ENCODE data around the gene ZC2HC1B.
A peak's percentile ranks its signal among the peaks of the same experiment; 100 is the strongest.
"Not testable (repeated sequence)": the region's sequence is repeated elsewhere in the genome, so short reads cannot be mapped to it uniquely, and the experiment has no call there.

Gene ZC2HC1B, protein sequence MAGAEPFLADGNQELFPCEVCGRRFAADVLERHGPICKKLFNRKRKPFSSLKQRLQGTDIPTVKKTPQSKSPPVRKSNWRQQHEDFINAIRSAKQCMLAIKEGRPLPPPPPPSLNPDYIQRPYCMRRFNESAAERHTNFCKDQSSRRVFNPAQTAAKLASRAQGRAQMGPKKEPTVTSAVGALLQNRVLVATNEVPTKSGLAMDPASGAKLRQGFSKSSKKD

DNA sequence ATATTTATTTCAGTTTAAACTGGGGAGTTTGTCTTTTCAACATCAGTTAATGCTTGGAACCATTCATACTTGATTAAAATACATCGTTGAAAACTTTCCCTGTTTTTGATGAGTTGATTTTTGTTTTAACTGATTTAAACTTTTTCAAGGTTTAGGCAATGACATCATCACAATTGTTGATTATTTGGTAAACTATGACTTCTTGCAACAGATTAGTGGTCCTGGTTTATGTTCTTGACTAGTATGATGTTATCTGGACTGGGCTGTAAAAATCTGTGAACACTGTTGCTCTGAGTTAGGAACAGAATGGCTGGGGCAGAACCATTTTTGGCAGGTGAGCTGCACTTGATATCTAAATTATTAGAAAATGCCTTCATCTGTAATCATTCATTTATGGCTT lies at the start of gene ZC2HC1B:
ZC2HC1B (plus strand) TSS at position 241 of the 400 bp plus-strand sequence; CDS start at position 307, 66 bp downstream.
- no peak for DNase-seq (ENCODE audit: low read depth in 2 of 2)

- no peak for DNase-seq (ENCODE audit: low read depth in 2 of 2)
Observed at GRCh38 chr6:143817621-143818020, 46.7 kb upstream of the ZC2HC1B start.

DNA sequence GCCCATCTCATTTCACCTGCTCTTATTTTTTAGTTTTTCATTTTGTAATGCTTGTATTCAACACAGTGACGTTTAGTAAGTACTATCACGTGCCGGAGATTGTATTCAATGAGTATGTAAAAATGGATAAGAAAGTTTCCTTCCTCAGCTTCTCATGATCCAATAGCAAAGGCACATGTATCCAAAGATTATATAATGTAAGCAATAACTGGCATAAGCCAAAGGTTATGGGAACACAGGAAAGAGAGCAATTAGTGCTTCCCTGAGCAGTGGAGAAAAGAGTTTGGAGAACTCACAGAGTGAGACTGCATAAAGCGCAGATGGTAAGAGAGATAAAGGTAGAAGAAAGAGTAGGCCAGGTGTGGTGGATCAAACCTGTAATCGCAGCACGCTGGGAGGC lies 42.9 kb upstream of the ZC2HC1B start:
- DNase-seq (ENCODE audit: low read depth in 2 of 2), result no peak

DNA sequence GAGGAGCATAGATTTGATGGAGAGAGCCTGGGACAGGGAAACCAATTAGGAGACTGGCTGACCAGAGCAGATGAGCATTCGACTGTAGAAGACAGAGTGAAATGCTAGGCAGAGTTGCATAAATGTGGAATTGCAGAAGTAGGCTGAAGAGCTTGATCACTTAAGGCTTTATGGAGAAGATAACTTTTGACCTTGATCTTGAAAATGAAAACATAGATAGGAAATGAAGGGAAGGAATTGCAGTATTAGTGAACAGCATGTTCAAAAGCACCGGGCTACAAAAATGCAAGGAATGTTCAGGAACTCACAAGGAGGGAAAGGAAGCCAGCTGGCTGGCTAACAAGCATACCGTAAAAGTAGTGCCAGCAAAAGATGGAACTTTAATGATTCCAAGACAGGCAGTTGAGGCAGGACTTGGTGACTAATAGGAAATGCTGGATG lies 41.7 kb upstream of the ZC2HC1B start:
- no peak for DNase-seq (ENCODE audit: low read depth in 2 of 2)

DNA sequence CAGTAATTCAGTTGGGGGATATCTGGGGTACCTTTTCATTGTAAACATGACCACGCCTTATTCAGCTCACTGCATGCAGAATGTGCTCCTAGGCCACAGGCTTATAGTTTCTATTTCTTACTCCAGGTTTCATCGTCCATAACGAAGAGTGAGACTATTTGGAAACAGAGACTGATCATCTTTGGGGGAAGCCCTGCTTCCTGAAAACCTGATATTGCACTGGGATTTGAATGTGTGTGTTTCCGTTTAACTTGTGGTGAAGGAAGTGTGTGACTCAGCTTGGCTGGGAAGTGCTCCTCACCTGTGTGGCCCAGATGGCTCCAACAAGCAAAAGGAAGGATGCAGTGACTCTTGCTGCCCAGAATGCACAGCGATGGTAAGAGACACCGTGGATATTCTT lies 40.7 kb upstream of the ZC2HC1B start:
- no peak for DNase-seq (ENCODE audit: low read depth in 2 of 2)

DNA sequence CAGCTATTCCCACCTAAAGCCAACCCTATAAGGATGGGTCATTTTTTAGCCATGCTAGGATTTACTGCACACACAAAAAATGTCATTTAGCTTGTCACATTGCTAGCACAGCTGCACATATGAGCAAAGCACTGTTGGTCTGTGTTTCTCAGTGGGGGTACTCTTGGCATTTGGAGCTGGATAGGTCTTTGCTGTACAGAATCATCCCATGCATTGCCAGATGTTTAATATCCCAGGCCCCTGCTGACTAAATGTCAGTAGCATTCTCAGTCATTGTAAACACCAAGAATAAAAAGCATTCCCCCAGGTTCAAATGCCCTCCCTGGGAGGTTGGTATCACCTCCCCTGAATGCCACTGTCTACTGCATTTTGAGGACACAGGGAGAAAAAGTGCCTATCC lies 35.7 kb upstream of the ZC2HC1B start:
- DNase-seq (ENCODE audit: low read depth in 2 of 2), result no peak

GRCh38 chr6:143836150-143836549 lies 28.1 kb upstream of the ZC2HC1B start:
- DNase-seq (ENCODE audit: low read depth in 2 of 2), result no peak

- DNase-seq (ENCODE audit: low read depth in 2 of 2), result no peak
Observed at GRCh38 chr6:143838395-143838794, 25.9 kb upstream of the ZC2HC1B start.

GRCh38 chr6:143839196-143839595 lies 25.1 kb upstream of the ZC2HC1B start:
- DNase-seq (ENCODE audit: low read depth in 2 of 2), result no peak

GRCh38 chr6:143840595-143841265 lies 23.5 kb upstream of the ZC2HC1B start:
- no peak for DNase-seq (ENCODE audit: low read depth in 2 of 2)

DNA sequence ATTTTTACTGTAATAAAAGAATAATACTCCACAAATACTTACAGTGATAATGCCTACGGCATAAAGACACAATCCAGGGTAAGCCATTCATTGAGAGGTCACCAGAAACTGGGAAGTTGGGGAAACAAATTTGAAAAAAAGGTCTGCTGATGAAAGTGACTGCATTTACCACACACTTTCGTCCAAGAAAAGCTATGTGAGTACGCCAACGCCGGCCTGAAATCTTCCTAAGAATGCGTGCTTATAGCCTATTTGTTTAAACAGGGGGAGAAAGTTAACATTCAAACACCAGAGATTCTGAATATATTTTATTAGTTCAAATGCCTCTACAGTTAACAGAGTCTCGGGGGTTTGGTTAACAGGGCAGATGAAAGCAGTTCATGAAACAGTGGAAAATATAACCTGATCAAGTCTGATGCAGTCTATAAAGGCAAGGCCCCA lies 21.8 kb upstream of the ZC2HC1B start:
- no peak for DNase-seq (ENCODE audit: low read depth in 2 of 2)

- peak; percentile 84 to 88 for DNase-seq (ENCODE audit: low read depth in 2 of 2)
Observed at GRCh38 chr6:143842902-143843676, 21.2 kb upstream of the ZC2HC1B start, which contains the start of gene LTV1. LTV1 (plus strand) TSS chr6:143843338; CDS start chr6:143843478, 140 bp downstream.

DNA sequence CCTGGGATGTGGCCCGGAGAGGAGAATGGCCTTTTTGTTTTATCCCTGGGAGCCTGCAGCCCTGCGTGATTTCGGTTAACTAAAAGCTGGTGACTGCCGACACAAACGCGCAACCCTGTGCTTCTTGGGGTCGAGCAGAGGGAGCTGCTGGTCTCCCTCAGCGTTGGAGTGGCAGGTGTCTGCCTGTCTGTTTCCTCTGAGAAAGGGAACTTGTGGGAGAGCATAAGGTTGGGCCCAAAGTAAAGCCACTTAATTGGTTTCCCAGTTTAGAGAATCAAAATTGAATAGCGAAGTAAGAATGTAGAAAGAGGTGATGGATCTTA lies 20.6 kb upstream of the ZC2HC1B start:
- DNase-seq (ENCODE audit: low read depth in 2 of 2), result no peak

DNA sequence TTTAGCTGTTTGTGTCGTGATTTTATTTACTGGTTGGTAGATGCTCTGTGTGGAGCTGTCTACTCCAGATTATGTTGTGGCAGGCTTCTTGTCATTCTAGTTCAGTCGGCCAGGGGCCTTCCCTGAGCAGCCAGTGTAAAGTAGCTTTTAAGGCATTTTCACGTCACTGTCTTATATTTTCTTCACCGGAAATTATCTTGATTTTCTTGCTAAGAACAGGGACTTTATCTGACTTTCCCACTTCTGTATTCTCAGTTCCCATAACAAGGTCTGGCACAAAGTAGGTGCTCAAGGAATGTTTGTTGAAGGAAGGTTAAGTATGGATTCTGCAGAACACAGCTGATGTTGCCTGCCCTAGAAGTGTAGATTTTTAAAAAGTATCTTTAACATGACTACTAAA lies 20.3 kb upstream of the ZC2HC1B start:
- no peak for DNase-seq (ENCODE audit: low read depth in 2 of 2)

- no peak for DNase-seq (ENCODE audit: low read depth in 2 of 2)
Observed at GRCh38 chr6:143845033-143845432, 19.2 kb upstream of the ZC2HC1B start.

DNA sequence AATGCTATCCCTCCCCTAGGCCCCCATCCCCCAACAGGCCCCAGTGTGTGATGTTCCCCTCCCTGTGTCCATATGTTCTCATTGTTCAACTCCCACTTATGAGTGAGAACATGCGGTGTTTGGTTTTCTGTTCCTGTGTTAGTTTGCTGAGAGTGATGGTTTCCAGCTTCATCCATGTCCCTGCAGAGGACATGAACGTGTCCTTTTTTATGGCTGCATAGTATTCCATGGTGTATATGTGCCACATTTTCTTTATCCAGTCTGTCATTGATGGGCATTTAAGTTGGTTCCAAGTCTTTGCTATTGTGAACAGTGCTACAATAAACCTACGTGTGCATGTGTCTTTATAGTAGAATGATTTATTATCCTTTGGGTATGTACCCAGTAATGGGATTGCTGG lies 12.6 kb upstream of the ZC2HC1B start:
- not testable (repeated sequence) for DNase-seq (ENCODE audit: low read depth in 2 of 2)

DNA sequence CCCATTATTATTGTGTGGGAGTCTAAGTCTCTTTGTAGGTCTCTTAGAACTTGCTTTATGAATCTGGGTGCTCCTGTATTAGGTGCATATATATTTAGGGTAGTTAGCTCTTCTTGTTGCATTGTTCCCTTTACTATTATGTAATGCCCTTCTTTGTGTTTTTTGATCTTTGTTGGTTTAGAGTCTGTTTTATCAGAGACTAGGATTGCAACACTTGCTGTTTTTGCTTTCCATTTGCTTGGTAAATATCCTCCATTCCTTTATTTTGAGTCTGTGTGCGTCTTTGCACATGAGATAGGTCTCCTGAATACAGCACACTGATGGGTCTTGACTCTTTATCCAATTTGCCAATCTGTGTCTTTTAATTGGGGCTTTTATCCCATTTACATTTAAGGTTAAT lies 9.2 kb upstream of the ZC2HC1B start:
- not testable (repeated sequence) for DNase-seq (ENCODE audit: low read depth in 2 of 2)

GRCh38 chr6:143856762-143857161 lies 7.5 kb upstream of the ZC2HC1B start:
- not testable (repeated sequence) for DNase-seq (ENCODE audit: low read depth in 2 of 2)

DNA sequence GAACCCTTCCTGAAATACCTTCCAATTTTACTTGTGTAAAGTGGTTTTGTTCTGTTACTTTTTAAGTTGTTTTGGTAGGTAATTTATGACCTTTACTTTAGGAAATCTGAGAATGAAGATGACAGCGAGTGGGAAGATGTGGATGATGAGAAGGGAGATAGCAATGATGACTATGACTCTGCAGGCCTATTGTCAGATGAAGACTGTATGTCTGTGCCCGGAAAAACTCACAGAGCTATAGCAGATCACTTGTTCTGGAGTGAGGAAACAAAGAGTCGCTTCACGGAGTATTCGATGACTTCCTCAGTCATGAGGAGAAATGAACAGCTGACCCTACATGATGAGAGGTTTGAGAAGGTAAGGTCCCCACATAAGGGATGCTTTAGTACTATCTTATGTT lies 6.6 kb upstream of the ZC2HC1B start:
- DNase-seq (ENCODE audit: low read depth in 2 of 2), result no peak

DNA sequence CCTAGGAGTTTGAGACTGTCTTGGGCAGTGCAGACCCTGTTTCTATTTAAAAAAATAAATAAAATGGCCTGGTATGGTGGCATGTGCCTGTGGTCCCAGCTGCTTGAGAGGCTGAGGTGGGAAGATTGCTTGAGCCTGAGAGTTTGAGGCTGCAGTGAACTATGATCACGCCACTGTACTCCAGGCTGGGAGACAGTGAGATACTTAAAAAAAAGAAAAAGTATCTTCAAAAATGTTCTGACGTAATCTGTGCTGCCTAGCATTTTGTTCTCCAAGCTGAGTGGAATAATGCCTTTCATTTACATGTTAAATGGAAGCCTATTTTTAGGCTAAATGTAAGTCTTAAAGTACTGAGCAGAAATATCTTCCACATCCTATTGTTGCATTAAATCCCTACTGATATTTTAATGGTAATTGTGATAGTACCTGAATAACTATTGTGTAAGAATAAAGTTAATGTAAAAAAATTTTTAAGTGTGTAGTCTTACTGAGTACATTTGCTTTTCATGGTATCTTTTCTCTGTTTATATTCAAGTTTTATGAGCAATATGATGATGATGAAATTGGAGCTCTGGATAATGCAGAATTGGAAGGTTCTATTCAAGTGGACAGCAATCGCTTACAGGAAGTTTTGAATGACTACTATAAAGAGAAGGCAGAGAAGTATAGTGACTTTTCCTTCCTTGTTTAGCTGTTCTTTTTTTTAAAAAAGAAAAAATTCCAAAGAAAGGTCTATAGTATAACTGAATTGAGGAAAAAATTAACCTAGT lies 4.2 kb upstream of the ZC2HC1B start:
- DNase-seq (ENCODE audit: low read depth in 2 of 2), result no peak

DNA sequence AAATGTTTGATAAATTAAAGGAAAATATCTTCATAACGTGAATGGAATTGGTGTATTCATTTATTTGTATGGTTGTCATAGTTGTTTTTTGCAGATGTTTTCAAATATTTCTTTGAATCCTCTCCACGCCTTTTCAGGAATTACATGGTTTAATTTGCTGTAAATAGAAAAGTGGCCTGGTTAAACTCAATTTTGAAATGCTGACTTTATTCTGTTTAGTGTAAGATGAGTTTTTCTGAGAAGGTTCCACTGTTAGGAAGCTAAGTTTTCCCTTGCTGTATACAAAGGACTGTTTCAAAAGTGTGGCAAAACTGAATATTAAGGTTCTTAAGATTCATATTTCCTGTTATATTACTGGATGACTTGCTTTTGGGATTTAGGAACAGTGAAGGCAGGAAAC lies 503 bp upstream of the ZC2HC1B start:
- DNase-seq (ENCODE audit: low read depth in 2 of 2), result no peak

DNA sequence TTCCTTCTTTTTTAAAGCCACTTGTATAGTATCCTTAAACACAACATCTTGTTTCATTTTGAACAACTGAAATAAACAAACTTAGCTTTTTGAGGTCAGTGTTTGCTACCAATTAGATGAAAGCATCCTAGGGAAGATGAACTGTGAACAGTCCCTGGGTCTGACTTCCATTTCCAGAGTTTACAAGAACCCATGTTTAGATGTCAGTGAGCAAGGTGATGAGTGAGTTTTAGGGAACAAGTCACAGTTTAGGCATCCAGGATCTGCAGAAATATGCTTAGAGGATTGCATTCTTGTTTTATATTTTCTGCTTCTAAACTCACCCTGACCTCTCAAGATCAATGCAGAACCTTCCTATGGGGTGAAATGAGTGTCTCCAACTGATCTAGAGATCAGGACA lies 3.0 kb downstream of the ZC2HC1B start:
- DNase-seq (ENCODE audit: low read depth in 2 of 2), result no peak
